Ovary (tissue), 3 donors: ENCODE data around the gene ASIC4.

Source experiments
- CTCF ChIP-seq, 3 donors: fragments of 450-650 bp in 2 of 3; fragments of 200-600 bp in 1 of 3; IDR thresholded peaks; one replicate each; pipeline versions ENCODE4 v1.5.1 to v1.8.0; 2016 to 2022; ENCODE audit warnings: antibody characterized with exemption in 3 of 3, mild to moderate bottlenecking in 1 of 3
- POLR2A ChIP-seq: fragments of 450-650 bp; IDR thresholded peaks from one replicate; pipeline ENCODE4 v1.6.1; 2017; ENCODE audit warnings: antibody characterized with exemption, mild to moderate bottlenecking, moderate library complexity
- donor health status: DM: no; HTN: no; CAD: no.

GRCh38 chr2:219526320-219527075 lies 12.2 kb downstream of the ASIC4 start:
- TF ChIP-seq POLR2A (no peak), CTCF (IDR thresholded peaks at IDR 0.05) (no peak)
